ENCODE measurements around the gene PRKAA1.
"Not testable (repeated sequence)": the region's sequence is repeated elsewhere in the genome, so short reads cannot be mapped to it uniquely, and the experiment has no call there.

PRKAA1 gene

DNA sequence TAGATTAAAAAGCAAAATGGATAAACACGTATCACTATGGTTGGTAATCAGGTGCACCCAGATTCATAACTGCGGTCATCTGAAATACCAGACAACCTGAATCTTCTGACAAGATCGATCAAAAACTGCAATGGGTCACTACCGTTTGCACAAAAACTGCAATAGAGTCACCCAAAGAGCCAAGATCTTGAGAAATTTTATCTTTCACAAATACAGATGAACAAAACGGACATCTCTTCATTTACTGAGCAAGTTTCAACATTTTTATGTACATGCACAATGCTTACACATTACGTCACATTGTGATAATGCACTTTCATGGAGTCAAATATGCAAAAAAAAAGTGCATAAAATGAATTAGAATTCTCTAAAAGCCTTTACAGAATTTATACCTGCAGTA is 18.6 kb downstream of the PRKAA1 start:
- no peak for ATAC-seq

DNA sequence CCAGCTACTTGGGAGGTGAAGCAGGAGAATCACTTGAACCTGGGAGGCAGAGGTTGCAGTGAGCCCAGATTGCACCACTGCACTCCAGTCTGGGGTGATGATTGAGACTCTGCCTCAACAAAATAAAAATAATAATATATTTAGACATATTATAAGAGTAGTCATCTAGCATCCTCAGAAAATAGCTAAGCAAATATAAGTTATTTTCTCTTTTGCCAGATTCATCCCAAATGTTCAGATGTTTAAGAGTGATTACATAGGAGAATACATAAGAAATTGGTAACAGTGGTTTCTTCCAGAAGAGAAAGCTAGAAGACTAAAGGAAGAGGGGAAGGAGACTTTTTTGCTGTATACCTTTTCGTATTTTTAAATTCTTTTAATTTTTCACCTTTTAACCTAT is 20.0 kb downstream of the PRKAA1 start:
- ATAC-seq = no peak

DNA sequence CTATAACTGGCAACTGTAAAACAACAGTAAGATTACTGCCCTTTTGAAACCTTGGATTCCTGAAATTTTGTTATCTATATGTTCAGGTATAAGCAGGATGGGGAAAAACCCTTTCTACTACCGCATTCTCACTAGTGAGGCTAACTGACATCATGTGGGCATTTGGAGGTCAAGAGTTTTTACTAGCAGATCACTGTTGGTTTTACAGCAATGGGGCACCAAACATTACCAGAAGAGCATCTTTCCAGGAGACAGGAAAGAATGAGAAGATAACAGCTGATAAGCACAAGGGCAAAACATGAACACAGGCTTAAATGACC is 21.6 kb downstream of the PRKAA1 start:
- ATAC-seq = no peak

- no peak for ATAC-seq
These were observed 22.1 kb downstream of the PRKAA1 start for GRCh38 chr5:40775846-40776657.

- ATAC-seq = no peak
These were observed 22.9 kb downstream of the PRKAA1 start for GRCh38 chr5:40775085-40775845.

- no peak for ATAC-seq
These were observed 23.6 kb downstream of the PRKAA1 start for GRCh38 chr5:40774623-40775022.

DNA sequence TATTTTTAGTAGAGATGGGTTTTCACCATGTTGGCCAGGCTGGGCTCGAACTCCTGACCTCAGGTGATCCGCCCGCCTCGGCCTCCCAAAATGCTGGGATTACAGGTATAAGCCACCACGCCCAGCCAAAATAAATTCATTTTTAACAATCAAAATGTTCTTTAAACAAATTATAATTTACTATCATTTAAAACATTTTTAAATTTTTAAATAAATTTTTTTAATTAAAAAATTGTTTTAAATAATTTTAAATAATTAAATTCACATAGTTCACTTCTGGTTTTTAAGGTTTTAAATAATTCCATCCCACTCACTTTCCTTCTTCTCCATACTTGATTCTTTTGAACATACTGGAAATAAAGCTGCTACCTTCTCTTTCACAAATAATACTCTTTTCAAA is 27.4 kb downstream of the PRKAA1 start:
- ATAC-seq = no peak

DNA sequence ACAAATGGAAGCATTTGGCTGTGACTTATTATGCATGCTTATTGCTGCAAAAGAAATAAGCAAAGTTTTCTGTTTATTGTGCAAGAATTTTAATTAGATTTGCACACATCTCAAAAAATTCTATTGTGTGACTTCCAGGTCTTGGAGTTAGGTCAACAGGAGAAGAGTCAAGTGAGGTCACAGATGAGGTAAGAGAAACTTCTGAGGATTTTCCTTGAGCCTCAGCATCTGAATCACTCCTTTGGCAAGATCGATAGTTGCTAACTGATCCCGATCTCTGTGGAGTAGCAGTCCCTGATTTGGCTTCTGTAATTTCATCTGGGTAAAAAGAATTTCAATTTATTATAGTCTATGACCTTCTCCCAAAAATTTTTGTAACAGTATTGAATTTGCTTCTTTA is 35.5 kb downstream of the PRKAA1 start:
- ATAC-seq = no peak

DNA sequence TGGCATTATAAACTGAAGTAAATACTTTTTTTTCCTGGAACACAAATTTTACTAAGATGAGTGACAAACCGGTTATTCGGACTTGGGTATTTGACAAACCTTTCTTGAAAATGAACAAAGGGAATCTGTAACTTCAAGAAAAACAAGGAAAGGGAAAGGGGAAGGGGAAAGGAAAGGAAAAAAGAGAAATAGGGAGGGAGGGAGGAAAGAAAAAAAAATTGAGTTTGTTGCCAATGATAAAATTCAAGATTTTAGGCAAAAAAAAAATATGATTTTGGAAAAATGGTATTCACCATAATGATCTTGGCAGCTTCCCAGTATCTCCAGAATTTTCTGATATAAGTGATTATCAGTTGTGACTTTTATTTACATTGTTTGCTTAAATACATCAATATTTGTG is 40.8 kb downstream of the PRKAA1 start:
- ATAC-seq = no peak

DNA sequence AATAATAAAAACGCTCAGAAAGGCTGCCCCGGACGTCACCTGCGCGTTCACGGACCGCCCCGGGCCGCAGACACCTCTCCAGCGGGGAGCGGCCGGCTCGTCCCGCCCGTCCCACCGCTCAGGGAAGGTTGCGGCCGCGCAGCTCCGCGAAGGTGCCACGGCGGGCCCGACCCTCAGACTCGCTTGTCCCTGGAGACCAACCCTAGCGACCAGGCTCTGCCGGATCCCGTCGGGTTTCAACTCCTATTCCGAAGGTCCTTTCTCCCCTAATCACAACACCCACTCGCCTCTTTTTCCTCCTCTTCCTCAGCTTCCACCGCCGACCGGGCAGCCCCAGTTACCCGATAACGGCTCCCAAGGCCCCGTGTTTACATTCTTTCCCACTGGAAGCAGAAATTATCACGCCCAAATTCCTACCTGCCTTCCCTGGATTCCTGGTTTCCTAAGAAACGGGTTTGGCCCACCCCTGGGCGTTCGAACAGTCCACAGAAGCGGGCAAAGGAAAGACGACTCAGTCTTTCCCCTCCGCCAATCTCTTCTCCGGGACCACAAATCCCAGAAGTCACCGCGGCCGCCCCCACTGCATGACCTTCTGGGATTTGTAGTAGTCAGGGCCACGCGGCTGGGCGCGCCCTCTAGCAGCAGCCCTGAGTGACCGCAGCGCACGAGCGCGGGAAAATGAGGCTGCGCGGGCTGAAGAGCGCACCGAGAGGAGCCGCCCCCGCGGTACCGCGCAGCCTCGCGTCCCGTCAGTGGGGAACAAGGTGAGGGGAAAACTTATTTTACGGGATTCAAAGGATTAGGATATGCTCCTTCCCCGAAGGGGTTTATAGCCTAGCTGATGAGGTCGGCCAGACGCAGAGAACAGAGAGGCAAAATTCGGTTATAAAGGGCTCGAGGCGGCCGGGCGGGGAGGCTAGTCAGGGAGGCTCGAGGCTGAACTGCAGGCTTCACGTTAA is 42.5 kb downstream of the PRKAA1 start, which contains the start of gene TTC33:
Gene TTC33 (minus strand): TSS at position 555 of the 959 bp plus-strand sequence. CDS start 8,943 bp downstream, outside the sequence.
- peak; percentile 94 to 95 for ATAC-seq

DNA sequence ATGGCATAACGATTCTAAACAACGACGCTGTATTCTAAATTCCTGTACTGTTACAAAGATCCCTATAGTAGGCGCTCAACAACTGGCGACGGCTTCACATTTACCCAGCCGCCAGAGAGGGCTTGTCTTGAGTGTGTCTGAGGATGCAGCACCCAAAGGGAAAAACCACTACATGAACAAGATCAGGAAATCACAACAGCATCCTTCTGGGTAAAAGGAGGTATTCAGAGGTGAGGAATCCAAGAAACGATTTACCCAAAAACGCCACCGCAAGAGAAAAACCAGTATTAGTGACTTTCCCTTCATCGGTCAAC is 43.1 kb downstream of the PRKAA1 start:
- peak; percentile 65 to 70 for ATAC-seq

DNA sequence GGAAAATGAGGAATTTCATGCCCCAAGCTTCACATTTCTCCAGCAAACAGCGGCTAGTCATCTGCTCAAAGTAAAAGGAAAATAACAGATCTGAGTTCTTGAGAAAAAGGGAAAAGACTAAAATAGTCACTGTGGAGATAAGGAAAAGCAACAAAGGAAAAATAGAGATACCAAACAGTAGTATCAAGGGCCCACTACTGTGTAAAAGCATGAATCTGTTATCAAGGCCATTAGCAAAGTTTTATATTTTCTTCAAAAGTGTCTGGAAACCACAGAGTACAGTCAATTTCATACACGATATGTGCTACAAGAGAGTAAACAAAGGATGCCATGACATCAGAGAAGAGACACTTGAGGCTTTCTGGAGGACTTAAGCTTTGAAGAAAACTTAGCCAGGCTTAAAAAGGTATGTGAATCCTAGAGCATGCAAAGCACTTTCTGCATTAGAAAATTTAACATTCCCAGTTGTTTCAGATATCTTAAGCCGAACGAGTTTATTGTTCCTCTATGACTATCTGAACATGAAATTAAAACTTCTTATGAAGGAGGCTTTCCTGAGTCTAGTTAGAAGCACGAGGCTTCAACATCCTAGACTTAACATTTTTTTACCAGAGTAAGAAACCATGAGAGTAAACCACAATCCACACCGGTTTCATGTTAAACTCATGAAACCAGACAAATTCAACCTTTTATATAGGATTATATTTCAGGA is 43.6 kb downstream of the PRKAA1 start:
- peak; percentile 11 to 28 for ATAC-seq

DNA sequence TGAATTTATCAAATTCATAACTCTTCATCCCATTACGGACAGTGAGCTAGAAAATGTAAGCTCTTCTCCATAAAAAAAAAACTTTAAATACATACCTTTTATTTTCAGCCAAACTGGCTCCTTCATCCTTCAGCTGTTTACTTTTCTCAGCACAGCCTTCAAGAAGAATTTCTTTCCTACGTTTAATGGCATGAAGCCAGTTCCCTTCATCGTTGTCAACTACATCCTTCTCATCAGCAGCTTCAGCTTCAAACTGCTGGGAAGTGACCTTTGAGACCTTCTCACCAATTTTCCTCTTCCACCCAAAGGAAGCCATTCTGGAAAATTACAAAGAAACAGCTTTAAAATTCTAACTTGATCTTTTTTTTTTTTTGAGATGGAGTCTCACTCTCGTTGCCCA is 51.5 kb downstream of the PRKAA1 start:
- ATAC-seq = no peak

DNA sequence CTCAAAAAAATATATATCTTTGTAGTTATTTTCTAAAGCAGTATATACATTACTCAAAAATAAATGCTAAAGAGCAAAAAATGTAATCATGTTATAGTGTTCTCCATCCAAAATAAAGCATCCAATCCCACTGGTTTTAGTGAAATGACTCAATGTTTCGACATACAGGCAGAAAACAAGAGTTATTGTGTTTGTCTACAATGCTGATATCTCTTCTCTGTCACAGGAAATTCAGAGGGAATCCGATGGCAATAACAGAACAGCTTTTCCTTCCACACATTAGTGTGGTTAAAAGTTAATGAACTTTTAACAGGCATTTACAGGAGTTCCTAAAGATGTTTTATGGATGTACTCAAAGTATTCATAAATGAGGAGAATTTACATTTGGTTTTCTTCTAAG is 54.4 kb downstream of the PRKAA1 start:
- no peak for ATAC-seq

DNA sequence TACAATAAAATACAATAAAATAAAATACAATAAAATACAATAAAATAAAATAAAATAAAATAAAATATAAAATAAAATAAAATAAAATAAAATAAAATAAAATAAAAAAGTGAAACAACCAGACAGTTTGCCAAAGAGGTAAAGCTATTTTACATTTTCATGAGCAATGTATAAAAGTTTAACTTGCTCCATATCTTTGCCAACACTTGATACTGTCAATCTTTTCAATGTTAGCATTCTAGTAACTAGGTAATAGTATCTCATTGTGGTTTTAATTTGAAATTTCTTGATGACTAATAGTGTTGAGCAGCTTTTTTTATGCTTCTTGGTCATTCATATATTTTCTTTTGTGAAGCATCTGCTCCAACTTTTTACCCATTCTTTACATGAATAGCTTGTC is 59.7 kb downstream of the PRKAA1 start:
- no peak for ATAC-seq

DNA sequence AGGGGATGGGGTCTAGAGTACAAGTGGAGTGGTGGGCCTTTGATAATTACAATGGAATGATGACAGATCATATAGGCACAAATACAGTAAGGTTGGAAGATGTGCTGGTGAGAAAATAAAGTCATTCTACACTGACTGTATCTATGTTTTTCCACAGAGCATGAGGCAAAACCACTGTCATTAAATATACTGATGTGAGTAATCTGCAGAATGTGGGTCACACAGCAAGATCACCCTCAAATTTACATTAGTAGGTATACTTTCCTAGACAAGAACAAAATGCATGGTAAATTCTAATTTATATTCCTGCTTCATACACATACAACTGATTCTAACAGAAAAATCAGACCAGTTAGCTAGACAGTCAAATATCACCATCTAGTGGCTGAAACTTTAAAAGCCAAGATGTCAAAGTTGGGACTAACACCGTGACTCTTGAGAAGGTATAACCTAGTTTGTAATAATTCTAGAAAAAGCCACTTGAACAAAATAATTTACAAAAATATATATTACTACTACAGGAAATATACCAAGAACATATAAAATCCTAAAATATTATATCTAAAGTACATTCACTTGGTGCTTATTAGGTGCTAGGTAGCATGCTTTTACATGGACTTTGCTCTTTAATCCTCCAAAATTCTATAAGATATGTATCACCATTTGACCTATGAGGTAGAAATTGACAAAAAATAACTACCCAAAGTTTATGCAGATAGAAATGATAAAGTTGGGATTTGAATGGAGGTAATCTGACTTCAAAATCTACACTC is 61.9 kb downstream of the PRKAA1 start:
- ATAC-seq = peak; percentile 56 to 76

- no peak for ATAC-seq
These were observed 62.6 kb downstream of the PRKAA1 start for GRCh38 chr5:40735609-40736008.

DNA sequence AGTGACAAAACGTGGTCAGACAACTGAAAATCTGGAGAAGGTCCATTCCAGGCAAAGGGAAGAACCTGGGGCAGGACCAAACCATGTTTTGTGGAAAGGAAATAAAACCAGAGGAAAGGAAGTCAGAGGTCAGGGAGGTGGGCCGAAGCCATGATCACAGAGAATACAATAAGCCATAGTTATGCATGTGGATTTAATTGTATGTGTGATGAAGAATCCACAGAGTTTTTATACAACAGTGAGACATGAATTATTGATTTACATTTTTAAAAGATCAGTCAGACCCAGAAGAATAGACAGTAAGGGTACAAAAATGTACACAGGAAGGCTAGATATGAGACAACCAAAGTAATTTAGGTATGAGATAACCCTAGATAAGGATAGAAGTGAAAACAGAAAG is 63.2 kb downstream of the PRKAA1 start:
- no peak for ATAC-seq

DNA sequence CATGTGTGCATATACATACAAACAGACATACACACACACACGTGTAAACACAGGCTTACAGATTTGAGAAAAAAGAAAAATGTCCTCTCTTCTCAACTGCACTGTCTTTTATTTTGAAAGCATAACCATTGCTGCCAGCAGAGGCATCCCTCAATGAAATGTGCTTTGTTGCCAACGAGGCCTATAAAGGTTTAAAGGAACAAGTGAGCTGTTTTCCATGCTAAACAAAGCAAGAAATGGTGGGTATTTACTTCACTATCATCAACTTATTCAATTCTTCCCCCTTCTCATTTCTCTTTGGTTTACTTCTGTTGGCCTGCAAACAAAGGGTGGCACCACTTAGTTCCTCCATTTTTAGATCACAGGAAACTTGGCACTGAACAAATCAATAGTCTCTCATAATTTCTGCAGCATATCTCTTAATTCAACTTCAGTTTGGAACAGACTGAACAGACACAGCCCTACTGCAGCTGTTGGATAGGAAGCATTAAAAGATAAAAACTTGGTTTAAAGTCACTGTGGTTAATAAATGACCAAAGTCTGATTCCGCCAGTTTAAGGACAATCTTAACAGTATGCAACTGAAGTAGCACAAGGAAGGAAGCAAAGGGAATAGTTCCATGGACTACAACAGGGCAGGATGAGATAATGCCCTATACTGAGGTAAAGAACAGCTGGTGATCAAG is 64.2 kb downstream of the PRKAA1 start:
- ATAC-seq = no peak

DNA sequence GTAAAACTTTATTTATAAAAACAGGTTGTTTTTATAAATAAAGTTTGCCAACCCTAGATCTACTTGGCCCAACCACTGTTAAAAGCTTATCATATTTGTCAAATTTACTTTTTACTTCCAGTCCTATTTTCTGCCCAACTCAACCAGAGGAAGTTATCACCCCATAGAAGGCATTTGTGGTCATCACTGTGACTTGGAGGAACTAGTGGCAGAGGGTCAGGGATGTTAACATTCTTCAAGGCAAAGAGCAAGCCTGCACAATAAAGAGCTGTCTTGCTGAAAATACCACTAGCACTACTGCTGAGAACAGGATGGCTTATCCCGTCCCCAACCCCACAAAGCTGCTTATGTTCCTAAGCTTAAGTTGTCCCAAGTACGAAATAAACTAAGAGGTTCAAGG is 64.7 kb downstream of the PRKAA1 start:
- ATAC-seq = no peak

- ATAC-seq = not testable (repeated sequence)
These were observed 75.7 kb downstream of the PRKAA1 start for GRCh38 chr5:40722497-40722911.

Measured in activated CD4-positive, CD25-positive, alpha-beta regulatory T cell treated with anti-CD3 and anti-CD28 coated beads, Interleukin-2, amount 50 U/mL, for 24 hours (primary cell).